GM12878 (cell line): ENCODE measurements around the gene WARS2. TPM values are rescaled to one million over a fixed set of nuclear protein-coding genes. Genes with fewer than 3 reads are reported as not detected.

Source experiments
- ATAC-seq: fragments of 200-7000 bp; cut with Tn5 transposase; 3 replicates; pipeline ENCODE4 v1.9.1; 2020; ENCODE audit warnings: mild to moderate bottlenecking, moderate library complexity
- BruUV-seq: library from RNA; stranded (reverse); fragments of 400-500 nt; replicated peaks from 2 replicates; lab custom pipeline; 2021; lab: Mats Ljungman, UMichigan
- CTCF ChIA-PET: fragments of 300-600 bp; sonication (Branson Sonifier 250); formaldehyde crosslinking; extraction: SDS; loops from one replicate; lab custom pipeline; 2021; ENCODE audit warnings: inconsistent platforms; lab: Yijun Ruan, JAX
- POLR2A ChIA-PET: fragments of 350-600 bp; formaldehyde crosslinking; extraction: SDS; loops from one replicate; lab custom pipeline; 2021; ENCODE audit warnings: inconsistent platforms; lab: Charles Lee
- RAD21 ChIA-PET: fragments of 300-600 bp; sonication (Branson Sonifier 250); formaldehyde crosslinking; loops from one replicate; lab custom pipeline; 2023; ENCODE audit warnings: antibody characterized with exemption; ENCODE audit not compliant: unreplicated experiment; lab: Charles Lee
- SMC1A ChIA-PET: fragments of 300-600 bp; sonication (Branson Sonifier 250); formaldehyde crosslinking; loops from one replicate; lab custom pipeline; 2023; ENCODE audit not compliant: unreplicated experiment, uncharacterized antibody; lab: Charles Lee
- DNase-seq: peaks from one replicate; pipeline ENCODE4 v3.0.0-alpha.2; 2011; ENCODE audit warnings: low read depth, low spot score
- FAIRE-seq: peaks from 3 replicates; lab custom pipeline; 2011; peaks lifted over from hg19 to GRCh38; lab: Jason Lieb, UNC
- H2AFZ ChIP-seq: 2 replicates; pipeline ENCODE4 v1.6.0; 2011; ENCODE audit warnings: low read depth, low read length, control low read depth; ENCODE audit not compliant: control insufficient read depth
- H3K27ac ChIP-seq: 2 replicates; pipeline ENCODE4 v1.5.1; 2011; ENCODE audit warnings: control low read depth; ENCODE audit not compliant: control insufficient read depth, insufficient read depth
- H3K27me3 ChIP-seq, 2 experiments: replicated peaks in 1 of 2; 2 replicates each; pipeline versions ENCODE4 v1.6.0 to v1.6.1; 2011; ENCODE audit warnings: low read length in 1 of 2; ENCODE audit not compliant: control insufficient read depth in 2 of 2, insufficient read depth in 2 of 2
- H3K36me3 ChIP-seq, 2 experiments: 2 replicates each; pipeline ENCODE4 v1.5.1; 2011; ENCODE audit warnings: low read length in 1 of 2; ENCODE audit not compliant: control insufficient read depth in 2 of 2, insufficient read depth in 2 of 2
- H3K4me1 ChIP-seq: 2 replicates; pipeline ENCODE4 v1.6.1; 2011; ENCODE audit warnings: mild to moderate bottlenecking, low read length, moderate library complexity, mixed read lengths; ENCODE audit not compliant: control insufficient read depth, insufficient read depth
- H3K4me2 ChIP-seq: 2 replicates; pipeline ENCODE4 v1.6.0; 2011; ENCODE audit warnings: control low read depth; ENCODE audit not compliant: control insufficient read depth, insufficient read depth
- H3K4me3 ChIP-seq: fragments of 200-600 bp; sonication (generic); 2 replicates; pipeline ENCODE4 v1.5.1; 2016
- H3K79me2 ChIP-seq: 2 replicates; pipeline ENCODE4 v1.6.0; 2011; ENCODE audit warnings: low read length; ENCODE audit not compliant: control insufficient read depth, insufficient read depth
- H3K9ac ChIP-seq: 2 replicates; pipeline ENCODE4 v1.8.0; 2011; ENCODE audit warnings: low read length, control low read depth, mixed read lengths; ENCODE audit not compliant: control insufficient read depth, insufficient read depth
- H3K9me3 ChIP-seq: replicated peaks from 3 replicates; pipeline ENCODE4 v1.5.1; 2011; ENCODE audit warnings: mild to moderate bottlenecking, low read length; ENCODE audit not compliant: control insufficient read depth, insufficient read depth
- H4K20me1 ChIP-seq: 2 replicates; pipeline ENCODE4 v1.6.0; 2011; ENCODE audit not compliant: control insufficient read depth, insufficient read depth
- CHD2 ChIP-seq: IDR thresholded peaks from 2 replicates; pipeline ENCODE4 v1.6.1; 2011; ENCODE audit warnings: low read depth, low read length, improper control_type of control experiment, borderline replicate concordance
- CREM ChIP-seq: IDR thresholded peaks from 2 replicates; pipeline ENCODE4 v1.6.1; 2014; ENCODE audit warnings: antibody characterized with exemption, low read depth
- ELK1 ChIP-seq: IDR thresholded peaks from 2 replicates; pipeline ENCODE4 v1.6.1; 2012; ENCODE audit warnings: low read depth, low read length, improper control_type of control experiment
- EZH2 ChIP-seq: IDR thresholded peaks from 2 replicates; pipeline ENCODE4 v1.6.1; 2012; ENCODE audit warnings: low read depth, mild to moderate bottlenecking, control low read depth, inconsistent platforms, low read length, borderline replicate concordance; ENCODE audit not compliant: control insufficient read depth
- LARP7 ChIP-seq: fragments of 450-650 bp; IDR thresholded peaks from 2 replicates; pipeline ENCODE4 v1.6.1; 2017; ENCODE audit warnings: mild to moderate bottlenecking
- NRF1 ChIP-seq: conservative IDR thresholded peaks from 2 replicates; pipeline ENCODE4 v1.6.1; 2011; ENCODE audit warnings: mild to moderate bottlenecking, low read depth, low read length, improper control_type of control experiment
- ZBTB11 ChIP-seq: fragments of 450-650 bp; formaldehyde crosslinking; IDR thresholded peaks from 2 replicates; pipeline ENCODE4 v1.5.0; 2022; ENCODE audit warnings: mild to moderate bottlenecking, missing genetic modification characterization
- ZNF274 ChIP-seq: IDR thresholded peaks from one replicate; pipeline ENCODE4 v1.8.0; 2011; ENCODE audit not compliant: insufficient read length, insufficient read depth
- ZSCAN29 ChIP-seq: fragments of 450-650 bp; IDR thresholded peaks from 2 replicates; pipeline ENCODE4 v1.6.1; 2017; ENCODE audit warnings: mild to moderate bottlenecking, moderate library complexity
- WGBS: methylation state at CpG from one replicate; pipeline ENCODE4 v1.1.6; 2016; ENCODE audit warnings: low lambda C conversion rate; ENCODE audit not compliant: insufficient replicate concordance, insufficient coverage; ENCODE audit errors: missing lambda C conversion rate; 5-methylcytosine and 5-hydroxymethylcytosine counted together
- in situ Hi-C: fragments of 300-500 bp; cut with MboI; formaldehyde crosslinking; loops from 9 replicates; pipeline ENCODE4 v1.14.3; 2018; ENCODE audit warnings: mixed read lengths
- intact Hi-C: fragments of 100-400 bp; cut with micrococcal nuclease; formaldehyde crosslinking; loops from one replicate; pipeline ENCODE4 v1.14.2; 2022; ENCODE audit not compliant: unreplicated experiment
- polyA plus RNA-seq, 11 experiments: library from polyadenylated mRNA; depleted of rRNA in 4 of 11; unstranded in 6 of 11; stranded (reverse) in 5 of 11; fragments of >200 nt; fragmentation: Nextera tagmentation in 4 of 11; fragmentation: Illumina TruSeq in 1 of 11; extraction: Ambion mirVana in 4 of 11; extraction: Trizol in 1 of 11; gene quantifications; 1 replicate in 1 of 11; 2 replicates in 10 of 11; pipeline versions ENCODE4 v1.2.1 to v1.2.3, GENCODE V29; 2011 to 2016; ENCODE audit warnings: inconsistent platforms in 2 of 11, missing spikeins in 2 of 11, low read depth in 1 of 11
- total RNA-seq, 4 experiments: library from RNA; depleted of rRNA in 3 of 4; stranded (reverse); fragments of >200 nt in 3 of 4; fragmentation: Illumina TruSeq in 1 of 4; extraction: Trizol in 1 of 4; gene quantifications; 2 replicates each; pipeline versions ENCODE4 v1.2.1 to v1.2.3, GENCODE V29; 2013 to 2021

The WARS2 gene
- total and polyA plus RNA-seq, 10 of the 15 experiments (the other 5 are each of a cell fraction or from before 2014, with no cell fraction given) = 5.5 to 22.2 (median 14.4) TPM

GRCh38 chr1:119115736-119116135 lies 24.7 kb downstream of the WARS2 start:
- no peak for ATAC-seq
- ChIA-PET RAD21 (no interaction called here), POLR2A (no interaction called here), CTCF (interaction anchor here (1.3 to 1.5 kb wide), 2 partner anchors 21 to 159 kb away, joined by 3 read pairs; no protein-coding TSS in a partner anchor), SMC1A (no interaction called here)
- no peaks in the 10 kb centered on the region for H4K20me1 ChIP-seq
- no peaks in the 10 kb centered on the region; the same call in 1 of the 3 replicates for H3K9me3 ChIP-seq
- 82% methylated on average over 3 of the region's 3 CpGs for WGBS
- no peak for TF ChIP-seq CREM
- no peak for TF ChIP-seq CHD2
- TF ChIP-seq ZNF274 = no peak
- no peak for TF ChIP-seq ZBTB11 (CRISPR knock-in tag)
- TF ChIP-seq ELK1 = no peak
- no peak for TF ChIP-seq LARP7
- no peak for TF ChIP-seq EZH2
- no peak for TF ChIP-seq NRF1
- TF ChIP-seq ZSCAN29 = no peak
- intact Hi-C loops = no loop called here
- in situ Hi-C loops = no loop called here
- no peak overlapping the region for H3K27ac ChIP-seq
- H3K4me1 ChIP-seq = no peaks in the 10 kb centered on the region
- no peak for DNase-seq
- H2AFZ ChIP-seq = no peak overlapping the region
- H3K4me3 ChIP-seq = no peak overlapping the region
- H3K79me2 ChIP-seq = no peaks in the 10 kb centered on the region
- BruUV-seq = no TSS peak
- H3K9ac ChIP-seq = no peak overlapping the region
- H3K36me3 ChIP-seq = no peaks in the 10 kb centered on the region
- H3K4me2 ChIP-seq = no peak overlapping the region
- FAIRE-seq = no peak
- H3K27me3 ChIP-seq = no peaks in the 10 kb centered on the region
